HG03196 (cell line): Measurements from ENCODE around the gene ZKSCAN4.

Source experiments
- ATAC-seq: cut with Tn5 transposase; IDR thresholded peaks from one replicate; pipeline ENCODE4 v1.9.1; 2021; ENCODE audit not compliant: unreplicated experiment

Gene ZKSCAN4

GRCh38 chr6:28252009-28252975, at the start of gene ZKSCAN4:
TSS of gene ZKSCAN4 (minus strand) at chr6:28252269. CDS start at chr6:28251980, 289 bp downstream.
- ATAC-seq, result no peak

GRCh38 chr6:28296520-28297060, 44.5 kb upstream of the ZKSCAN4 start:
- ATAC-seq, result no peak

DNA sequence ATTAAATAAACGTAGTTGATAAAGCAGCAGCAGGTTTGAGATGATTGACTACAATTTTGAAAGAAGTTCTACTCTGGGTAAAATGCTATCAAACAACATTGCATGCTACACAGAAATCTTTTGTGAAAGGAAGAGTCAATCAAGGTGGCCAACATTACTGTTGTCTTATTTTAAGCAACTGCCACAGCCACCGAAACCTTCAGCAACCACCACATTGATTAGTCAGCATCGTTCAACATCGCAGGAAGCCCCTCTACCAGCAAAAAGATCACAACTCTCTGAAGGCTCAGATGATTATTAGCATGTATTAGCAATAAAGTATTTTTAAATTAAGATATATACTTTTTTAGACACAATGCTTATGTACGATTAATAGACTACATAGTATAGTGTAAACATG, 43.3 kb upstream of the ZKSCAN4 start:
- ATAC-seq, result no peak

DNA sequence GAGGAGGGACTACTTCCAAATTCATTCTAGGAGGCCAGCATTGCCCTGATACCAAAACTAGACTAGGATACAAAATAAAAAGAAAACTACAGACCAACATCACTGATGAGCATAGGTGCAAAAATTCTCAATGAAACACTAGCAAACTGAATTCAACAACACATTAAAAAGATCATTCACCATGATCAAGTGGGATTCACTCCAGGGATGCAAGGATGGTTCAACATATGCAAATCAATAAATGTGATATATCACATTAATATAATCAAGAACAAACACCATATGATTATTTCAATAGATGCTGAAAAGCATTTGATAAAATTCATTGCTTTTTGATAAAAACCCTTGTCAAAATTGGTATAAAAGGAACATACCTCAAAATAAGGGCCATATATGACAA, 39.5 kb upstream of the ZKSCAN4 start:
- no peak for ATAC-seq

GRCh38 chr6:28282926-28283325, 30.9 kb upstream of the ZKSCAN4 start:
- ATAC-seq, result no peak

- ATAC-seq, result peak; percentile 86
Observed at GRCh38 chr6:28281288-28282064, 29.4 kb upstream of the ZKSCAN4 start, which contains the start of gene PGBD1. TSS of gene PGBD1 (plus strand) at chr6:28281572. CDS start at chr6:28283814, 2,242 bp downstream.

GRCh38 chr6:28280595-28281287, 28.7 kb upstream of the ZKSCAN4 start:
- ATAC-seq, result peak; percentile 9

DNA sequence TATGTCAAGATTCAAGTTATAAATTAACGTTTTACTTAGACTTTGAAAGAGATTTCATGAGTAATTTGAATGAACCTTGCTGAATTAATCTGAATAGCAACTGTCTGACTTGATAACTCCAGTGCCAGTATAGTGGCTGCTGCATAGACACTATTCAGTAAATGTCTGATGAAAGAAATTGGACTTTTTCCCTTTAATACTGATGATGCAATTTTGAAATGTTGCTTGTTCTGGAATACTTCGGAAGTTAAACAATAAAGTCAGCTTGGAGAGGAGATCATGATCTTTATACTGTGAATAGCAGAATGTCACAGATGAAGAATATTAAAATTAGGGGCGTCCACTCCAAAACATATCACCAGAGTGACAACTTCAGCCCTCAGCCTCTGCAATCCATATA, 25.7 kb upstream of the ZKSCAN4 start:
- ATAC-seq, result no peak

GRCh38 chr6:28274888-28275287, 22.8 kb upstream of the ZKSCAN4 start:
- ATAC-seq, result no peak

DNA sequence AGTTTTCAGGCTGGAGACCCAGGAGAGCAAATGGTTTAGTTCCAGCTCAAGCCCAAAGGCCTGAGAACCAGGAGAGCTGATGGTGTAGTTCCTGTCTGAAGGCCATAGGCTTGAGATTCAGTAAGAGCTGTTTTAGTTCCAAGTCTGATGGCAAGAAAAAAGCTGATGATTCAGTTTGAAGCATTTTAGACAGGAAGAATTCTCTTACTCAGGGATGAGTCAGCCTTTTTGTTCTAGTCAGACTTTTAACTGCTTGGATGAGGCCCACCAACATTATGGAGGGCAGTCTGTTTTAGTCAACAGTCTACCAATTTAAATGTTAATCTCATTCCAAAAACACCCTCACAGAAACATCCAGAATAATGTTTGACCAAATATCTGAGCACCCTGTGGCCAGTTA, 17.4 kb upstream of the ZKSCAN4 start:
- no peak for ATAC-seq

DNA sequence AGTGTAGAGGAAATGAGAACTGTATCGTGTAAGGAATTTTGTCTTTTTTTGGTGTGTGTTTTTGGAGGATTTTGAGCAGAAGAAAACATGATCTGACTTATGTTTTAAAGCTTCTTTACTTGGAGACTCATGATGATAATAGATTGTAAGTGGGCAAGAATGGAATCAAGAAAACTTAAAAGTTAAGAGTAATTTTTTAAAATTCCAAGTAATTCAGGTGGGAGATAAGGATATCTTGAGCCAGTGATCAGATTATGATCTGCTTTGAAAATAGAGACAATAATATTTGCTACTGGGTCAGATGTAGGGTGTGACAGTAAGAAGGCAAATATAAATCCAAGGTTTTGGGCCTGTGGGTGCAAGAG, 15.6 kb upstream of the ZKSCAN4 start:
- no peak for ATAC-seq

GRCh38 chr6:28266962-28267694, 15.1 kb upstream of the ZKSCAN4 start, which contains the start of gene ZSCAN26:
TSS of gene ZSCAN26 (plus strand) at chr6:28267143. CDS start at chr6:28271920, 4,777 bp downstream.
- ATAC-seq, result peak; percentile 89

- no peak for ATAC-seq
Observed at GRCh38 chr6:28266563-28266961, 14.5 kb upstream of the ZKSCAN4 start.

- no peak for ATAC-seq
Observed at GRCh38 chr6:28264834-28265401, 12.8 kb upstream of the ZKSCAN4 start.

GRCh38 chr6:28263922-28264321, 11.9 kb upstream of the ZKSCAN4 start:
- no peak for ATAC-seq

DNA sequence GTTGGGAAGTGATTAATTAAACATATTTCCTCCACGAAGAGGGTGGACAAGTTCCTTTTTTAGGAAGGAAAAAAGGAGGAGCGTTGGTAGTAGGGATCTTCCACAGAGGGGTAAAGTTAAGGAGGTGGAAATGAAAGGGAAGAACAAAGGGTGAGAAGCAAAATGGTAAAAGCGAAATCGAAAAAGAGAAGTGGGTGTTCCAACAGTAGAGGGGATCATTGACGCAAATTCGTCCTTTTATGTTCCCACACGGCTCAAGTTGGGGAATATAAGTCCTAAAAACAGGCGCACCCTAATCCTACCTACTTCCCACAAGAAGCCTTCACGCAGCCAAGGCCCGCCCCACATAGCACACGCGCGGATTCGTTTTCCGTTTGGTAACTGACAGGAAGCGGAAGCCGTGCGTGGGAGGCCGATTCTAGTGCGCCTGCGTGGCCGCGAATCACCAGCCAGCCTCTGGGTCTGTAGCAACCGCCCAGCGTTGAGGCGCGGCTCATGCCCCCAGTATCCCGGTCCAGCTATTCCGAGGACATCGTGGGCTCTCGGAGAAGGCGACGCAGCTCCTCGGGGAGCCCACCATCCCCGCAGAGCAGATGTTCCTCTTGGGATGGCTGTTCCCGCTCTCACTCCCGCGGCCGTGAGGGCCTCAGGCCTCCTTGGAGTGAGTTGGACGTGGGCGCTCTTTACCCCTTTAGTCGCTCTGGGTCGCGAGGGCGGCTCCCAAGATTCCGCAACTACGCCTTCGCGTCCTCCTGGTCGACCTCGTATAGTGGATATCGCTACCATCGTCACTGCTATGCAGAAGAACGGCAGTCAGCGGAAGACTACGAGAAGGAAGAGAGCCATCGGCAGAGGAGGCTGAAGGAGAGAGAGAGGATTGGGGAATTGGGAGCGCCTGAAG, 7.1 kb upstream of the ZKSCAN4 start, which contains the start of gene NKAPL:
TSS of gene NKAPL (plus strand) at position 421 of the 901 bp plus-strand sequence. CDS start at position 496, 75 bp downstream.
- no peak for ATAC-seq

DNA sequence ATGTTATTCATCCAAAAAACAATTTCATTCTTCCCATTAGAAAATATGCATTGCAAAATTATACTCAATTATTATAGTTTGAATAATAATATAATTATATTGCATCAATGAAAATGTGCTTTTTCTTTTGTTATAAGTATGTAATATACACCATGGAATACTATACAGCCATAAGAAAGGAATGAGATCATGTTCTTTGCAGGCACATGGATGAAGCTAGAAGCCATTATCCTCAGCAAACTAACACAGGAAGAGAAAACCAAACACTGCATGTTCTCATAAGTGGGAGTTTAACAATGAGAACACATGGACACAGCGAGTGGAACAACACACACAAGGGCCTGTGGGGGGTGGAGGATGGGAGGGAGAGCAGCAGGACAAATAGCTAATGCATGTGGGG, 5.0 kb upstream of the ZKSCAN4 start:
- ATAC-seq, result no peak

DNA sequence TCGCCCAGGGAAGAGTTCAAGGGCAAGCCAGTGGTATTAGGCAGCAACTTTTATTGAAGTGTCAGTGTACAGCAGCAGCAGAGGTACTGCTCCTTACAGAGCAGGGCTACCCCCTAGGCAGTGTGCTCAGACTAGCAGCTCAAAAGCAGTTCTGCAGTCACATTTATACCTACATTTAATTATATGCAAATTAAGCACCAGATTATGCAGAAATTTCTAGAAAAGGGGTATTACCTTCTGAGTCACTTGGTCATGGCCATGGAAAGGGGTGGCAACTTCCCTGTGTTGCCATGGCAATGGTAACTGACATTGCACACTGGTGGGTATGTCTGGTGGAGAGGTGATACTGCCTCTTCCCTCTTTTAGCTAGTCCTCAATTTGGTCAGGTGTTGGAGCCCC, 2.1 kb upstream of the ZKSCAN4 start:
- no peak for ATAC-seq

GRCh38 chr6:28251661-28252008, 434 bp downstream of the ZKSCAN4 start:
- ATAC-seq, result no peak
